K562 (cell line): ENCODE data around the gene SRMS. TPM values are rescaled to one million over a fixed set of nuclear protein-coding genes. Genes with fewer than 3 reads are reported as not detected.

Experiments used
- ATAC-seq: fragments of 200-7000 bp; cut with Tn5 transposase; 3 replicates; pipeline ENCODE4 v1.9.1; 2020; ENCODE audit warnings: moderate library complexity
- BruUV-seq: library from RNA; stranded (reverse); fragments of 400-500 nt; replicated peaks from 2 replicates; lab custom pipeline; 2021; lab: Mats Ljungman, UMichigan
- CTCF ChIA-PET: fragments of 300-600 bp; formaldehyde crosslinking; extraction: SDS; loops from one replicate; lab custom pipeline; 2021; ENCODE audit warnings: low intra/inter-chr PET ratio; lab: Yijun Ruan, JAX
- POLR2A ChIA-PET: fragments of 300-600, 350-650 bp; sonication (Branson Sonifier 250); formaldehyde crosslinking; extraction: SDS; loops from one replicate; lab custom pipeline; 2021; ENCODE audit warnings: antibody characterized with exemption, inconsistent platforms; lab: Yijun Ruan, JAX
- DNase-seq, 4 experiments: peaks; one replicate each; pipeline versions ENCODE4 v3.0.0 to v3.0.0-alpha.2; 2011 to 2018; ENCODE audit warnings: low spot score in 3 of 4, mixed read lengths in 3 of 4; ENCODE audit errors: extremely low read depth in 1 of 4
- FAIRE-seq: peaks from 2 replicates; lab custom pipeline; 2011; peaks lifted over from hg19 to GRCh38; lab: Jason Lieb, UNC
- H2AFZ ChIP-seq: 2 replicates; pipeline ENCODE4 v1.6.0; 2011; ENCODE audit warnings: low read depth, low read length, control low read depth, inconsistent platforms
- H3K27ac ChIP-seq: fragments of 200-600 bp; 3 replicates; pipeline ENCODE4 v1.8.0; 2011; ENCODE audit warnings: low read depth, mild to moderate bottlenecking, control low read depth, inconsistent platforms, low read length, moderate library complexity, mixed read lengths; ENCODE audit errors: extremely low read depth
- H3K27me3 ChIP-seq, 2 experiments: fragments of 300-600 bp in 1 of 2; 2 replicates in 1 of 2; 3 replicates in 1 of 2; pipeline versions ENCODE4 v1.6.0 to v1.8.0; 2011; ENCODE audit warnings: inconsistent platforms in 2 of 2, low read length in 2 of 2, mild to moderate bottlenecking in 1 of 2, mixed read lengths in 1 of 2, moderate library complexity in 1 of 2; ENCODE audit not compliant: control insufficient read depth in 2 of 2, insufficient read depth in 2 of 2
- H3K36me3 ChIP-seq: fragments of 300-600 bp; 3 replicates; pipeline ENCODE4 v1.8.0; 2011; ENCODE audit warnings: mild to moderate bottlenecking, low read length, inconsistent platforms; ENCODE audit not compliant: control insufficient read depth, insufficient read depth
- H3K4me1 ChIP-seq, 2 experiments: fragments of 200-600 bp in 1 of 2; replicated peaks in 1 of 2; 2 replicates in 1 of 2; 3 replicates in 1 of 2; pipeline versions ENCODE4 v1.5.1 to v1.8.0; 2011; ENCODE audit warnings: inconsistent platforms in 2 of 2, low read length in 2 of 2, mild to moderate bottlenecking in 1 of 2, mixed read lengths in 1 of 2, moderate library complexity in 1 of 2; ENCODE audit not compliant: control insufficient read depth in 2 of 2, insufficient read depth in 2 of 2
- H3K4me2 ChIP-seq: 2 replicates; pipeline ENCODE4 v1.6.1; 2011; ENCODE audit warnings: low read length, control low read depth, inconsistent platforms, mixed read lengths; ENCODE audit not compliant: insufficient read depth
- H3K4me3 ChIP-seq: fragments of 200-600 bp; sonication (generic), shearing (Covaris generic); 2 replicates; pipeline ENCODE4 v1.5.1; 2016; ENCODE audit warnings: control low read depth, inconsistent platforms
- H3K79me2 ChIP-seq: fragments of 200-600 bp; 3 replicates; pipeline ENCODE4 v1.8.0; 2011; ENCODE audit warnings: low read length, inconsistent platforms; ENCODE audit not compliant: control insufficient read depth, insufficient read depth
- H3K9ac ChIP-seq, 2 experiments: 2 replicates each; pipeline versions ENCODE4 v1.6.0 to v1.6.1; 2011; ENCODE audit warnings: low read depth in 2 of 2, low read length in 2 of 2, control low read depth in 1 of 2, inconsistent platforms in 1 of 2, mild to moderate bottlenecking in 1 of 2, mixed read lengths in 1 of 2; ENCODE audit not compliant: insufficient read depth in 1 of 2
- H3K9me1 ChIP-seq: one replicate; pipeline ENCODE4 v1.6.0; 2011; ENCODE audit warnings: inconsistent platforms, mild to moderate bottlenecking, low read length, moderate library complexity; ENCODE audit not compliant: control insufficient read depth, insufficient read depth
- H3K9me3 ChIP-seq: replicated peaks from 2 replicates; pipeline ENCODE4 v1.5.1; 2011; ENCODE audit warnings: low read depth, low read length, inconsistent platforms; ENCODE audit not compliant: control insufficient read depth, insufficient read depth
- H4K20me1 ChIP-seq: replicated peaks from 2 replicates; pipeline ENCODE4 v1.6.1; 2011; ENCODE audit warnings: low read length, inconsistent platforms, mixed read lengths; ENCODE audit not compliant: control insufficient read depth, insufficient read depth
- CHD1 ChIP-seq: fragments of 200-600 bp; sonication (generic); IDR thresholded peaks from one replicate; pipeline ENCODE4 v1.6.1; 2012; ENCODE audit warnings: mild to moderate bottlenecking, moderate library complexity, low read length, inconsistent platforms
- CTCFL ChIP-seq: IDR thresholded peaks from 2 replicates; pipeline ENCODE4 v1.6.1; 2011; ENCODE audit warnings: borderline replicate concordance, low read depth, mild to moderate bottlenecking, moderate library complexity, low read length; ENCODE audit not compliant: insufficient read depth, poor library complexity, severe bottlenecking
- FUS ChIP-seq: fragments of 200-400 bp; formaldehyde crosslinking; optimal IDR thresholded peaks from 2 replicates; pipeline ENCODE3; 2017; ENCODE audit warnings: low read depth, low read length
- HDAC8 ChIP-seq: fragments of 450-650 bp; IDR thresholded peaks from 2 replicates; pipeline ENCODE4 v1.6.1; 2016; ENCODE audit warnings: mild to moderate bottlenecking, missing genetic modification characterization, moderate library complexity, missing compliant biosample characterization
- RBM39 ChIP-seq: fragments of 200-400 bp; formaldehyde crosslinking; optimal IDR thresholded peaks from 2 replicates; pipeline ENCODE3; 2018; ENCODE audit warnings: low read depth, low read length
- U2AF2 ChIP-seq: fragments of 200-400 bp; formaldehyde crosslinking; optimal IDR thresholded peaks from 2 replicates; pipeline ENCODE3; 2017; ENCODE audit warnings: low read depth, mild to moderate bottlenecking, low read length
- ZNF12 ChIP-seq: sonication (generic); formaldehyde crosslinking; IDR thresholded peaks from 2 replicates; pipeline ENCODE4 v1.4.0; 2020; ENCODE audit warnings: mild to moderate bottlenecking, missing genetic modification reagents
- ZNF121 ChIP-seq: sonication (generic); formaldehyde crosslinking; conservative IDR thresholded peaks from 2 replicates; pipeline ENCODE4 v1.8.0; 2022; ENCODE audit warnings: missing genetic modification reagents
- ZNF232 ChIP-seq: sonication (generic); formaldehyde crosslinking; IDR thresholded peaks from 2 replicates; pipeline ENCODE4 v1.8.0; 2022; ENCODE audit warnings: mild to moderate bottlenecking, missing genetic modification reagents
- ZNF239 ChIP-seq: fragments of 250-450 bp; sonication (Bioruptor Pico); IDR thresholded peaks from 2 replicates; pipeline ENCODE4 v1.4.0; 2020; ENCODE audit warnings: mild to moderate bottlenecking
- WGBS: fragments of 100-300 bp; shearing (Covaris generic); methylation state at CpG from one replicate; pipeline ENCODE4 v1.1.6; 2016; ENCODE audit warnings: low coverage, mixed read lengths; ENCODE audit not compliant: insufficient coverage; ENCODE audit errors: missing lambda C conversion rate; 5-methylcytosine and 5-hydroxymethylcytosine counted together
- in situ Hi-C: fragments of 300-500 bp; cut with MboI; formaldehyde crosslinking; loops from 4 replicates; pipeline ENCODE4 v1.15.0; 2018; ENCODE audit warnings: inconsistent platforms, mixed read lengths
- intact Hi-C: fragments of 100-400 bp; cut with micrococcal nuclease; formaldehyde crosslinking; loops from 2 replicates; pipeline ENCODE4 v1.14.2; 2022
- polyA plus RNA-seq, 8 experiments: library from polyadenylated mRNA; depleted of rRNA in 4 of 8; stranded (reverse) in 5 of 8; unstranded in 3 of 8; fragments of >200 nt; fragmentation: Nextera tagmentation in 2 of 8; fragmentation: Illumina TruSeq in 1 of 8; extraction: Ambion mirVana in 2 of 8; extraction: Trizol in 1 of 8; gene quantifications; 2 replicates each; pipeline versions ENCODE4 v1.2.1 to v1.2.3, GENCODE V29; 2011 to 2014; ENCODE audit warnings: inconsistent platforms in 1 of 8, missing spikeins in 1 of 8
- total RNA-seq, 7 experiments: library from RNA; depleted of rRNA in 6 of 7; stranded (reverse); fragments of >200 nt in 6 of 7; fragmentation: Illumina TruSeq in 2 of 7; extraction: Trizol in 2 of 7; gene quantifications; 2 replicates each; pipeline versions ENCODE4 v1.2.1 to v1.2.3, GENCODE V29; 2011 to 2021; ENCODE audit warnings: low replicate concordance in 1 of 7
- TF ChIP-seq, protein P1 (sequence below), 2 experiments: fragments of 450-650 bp; IDR thresholded peaks; 2 replicates each; pipeline ENCODE4 v1.6.1; 2018; ENCODE audit warnings: mild to moderate bottlenecking in 2 of 2, low read depth in 1 of 2; ENCODE audit not compliant: partially characterized antibody in 2 of 2
- TF ChIP-seq, protein P2 (sequence below): fragments of 450-650 bp; IDR thresholded peaks from 2 replicates; pipeline ENCODE4 v1.6.1; 2016; ENCODE audit warnings: low read depth, mild to moderate bottlenecking, moderate library complexity

The SRMS gene
- total and polyA plus RNA-seq, 9 of the 15 experiments (the other 6 are each of a cell fraction or from before 2014, with no cell fraction given), result 0.07 TPM; not detected in 8

DNA sequence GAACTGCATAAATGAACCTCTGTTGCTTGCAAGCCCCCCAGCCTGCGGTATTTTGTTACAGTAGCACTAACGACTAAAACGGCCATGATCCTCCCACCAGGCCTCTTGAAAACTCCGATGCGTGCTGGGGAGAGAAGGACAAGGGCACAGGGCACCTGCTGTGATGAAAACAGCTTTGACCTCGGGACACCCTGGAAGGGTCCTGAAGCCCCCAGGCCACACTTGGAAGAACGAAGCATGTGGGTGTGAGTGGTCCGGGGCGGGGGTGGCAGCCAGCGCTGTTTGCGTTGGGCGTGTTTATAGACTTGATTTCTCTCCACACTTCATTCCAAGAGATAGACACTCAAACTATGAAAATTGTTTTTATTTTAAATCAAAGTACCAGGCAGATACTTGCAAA, 39.7 kb upstream of the SRMS start:
- ChIA-PET POLR2A (interaction anchor here (1.2 kb wide), 1 partner anchor 16 kb away, joined by 5 read pairs; no protein-coding TSS in a partner anchor), CTCF (no interaction called here)
- Histone ChIP-seq H3K27ac (no peak overlapping the region), H3K4me1 (peaks cover 0 to 28% of the 10 kb centered on the region in 2 experiments; a peak in 3 of 5 replicates), H3K9me3 (no peaks in the 10 kb centered on the region), H2AFZ (no peak overlapping the region), H3K4me2 (no peak overlapping the region), H3K4me3 (no peak overlapping the region), H3K9me1 (no peaks in the 10 kb centered on the region), H4K20me1 (no peaks in the 10 kb centered on the region), H3K79me2 (no peaks in the 10 kb centered on the region), H3K36me3 (peaks cover 27% of the 10 kb centered on the region; the same call in 1 of the 3 replicates), H3K27me3 (peaks cover 0 to 14% of the 10 kb centered on the region in 2 experiments; a peak in 2 of 5 replicates), H3K9ac (no peak overlapping the region)
- DNase-seq (no peak), ATAC-seq (no peak), FAIRE-seq (no peak)
- BruUV-seq, result no TSS peak
- intact Hi-C loops (no loop called here), in situ Hi-C loops (no loop called here)
- 77% methylated on average over 12 of the region's 12 CpGs for WGBS
- TF ChIP-seq, protein P1, sequence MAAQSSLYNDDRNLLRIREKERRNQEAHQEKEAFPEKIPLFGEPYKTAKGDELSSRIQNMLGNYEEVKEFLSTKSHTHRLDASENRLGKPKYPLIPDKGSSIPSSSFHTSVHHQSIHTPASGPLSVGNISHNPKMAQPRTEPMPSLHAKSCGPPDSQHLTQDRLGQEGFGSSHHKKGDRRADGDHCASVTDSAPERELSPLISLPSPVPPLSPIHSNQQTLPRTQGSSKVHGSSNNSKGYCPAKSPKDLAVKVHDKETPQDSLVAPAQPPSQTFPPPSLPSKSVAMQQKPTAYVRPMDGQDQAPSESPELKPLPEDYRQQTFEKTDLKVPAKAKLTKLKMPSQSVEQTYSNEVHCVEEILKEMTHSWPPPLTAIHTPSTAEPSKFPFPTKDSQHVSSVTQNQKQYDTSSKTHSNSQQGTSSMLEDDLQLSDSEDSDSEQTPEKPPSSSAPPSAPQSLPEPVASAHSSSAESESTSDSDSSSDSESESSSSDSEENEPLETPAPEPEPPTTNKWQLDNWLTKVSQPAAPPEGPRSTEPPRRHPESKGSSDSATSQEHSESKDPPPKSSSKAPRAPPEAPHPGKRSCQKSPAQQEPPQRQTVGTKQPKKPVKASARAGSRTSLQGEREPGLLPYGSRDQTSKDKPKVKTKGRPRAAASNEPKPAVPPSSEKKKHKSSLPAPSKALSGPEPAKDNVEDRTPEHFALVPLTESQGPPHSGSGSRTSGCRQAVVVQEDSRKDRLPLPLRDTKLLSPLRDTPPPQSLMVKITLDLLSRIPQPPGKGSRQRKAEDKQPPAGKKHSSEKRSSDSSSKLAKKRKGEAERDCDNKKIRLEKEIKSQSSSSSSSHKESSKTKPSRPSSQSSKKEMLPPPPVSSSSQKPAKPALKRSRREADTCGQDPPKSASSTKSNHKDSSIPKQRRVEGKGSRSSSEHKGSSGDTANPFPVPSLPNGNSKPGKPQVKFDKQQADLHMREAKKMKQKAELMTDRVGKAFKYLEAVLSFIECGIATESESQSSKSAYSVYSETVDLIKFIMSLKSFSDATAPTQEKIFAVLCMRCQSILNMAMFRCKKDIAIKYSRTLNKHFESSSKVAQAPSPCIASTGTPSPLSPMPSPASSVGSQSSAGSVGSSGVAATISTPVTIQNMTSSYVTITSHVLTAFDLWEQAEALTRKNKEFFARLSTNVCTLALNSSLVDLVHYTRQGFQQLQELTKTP (IDR thresholded peaks at IDR 0.05; ENCODE audit: low read depth in 1 of 2, partially characterized antibody in 2 of 2), result no peak
- TF ChIP-seq CHD1, result no peak
- no peak for TF ChIP-seq ZNF12 (CRISPR knock-in tag)
- TF ChIP-seq ZNF239 (CRISPR knock-in tag), result no peak
- TF ChIP-seq FUS, result no peak
- no peak for TF ChIP-seq CTCFL
- TF ChIP-seq ZNF121, result no peak
- TF ChIP-seq U2AF2, result no peak
- TF ChIP-seq, protein P2, sequence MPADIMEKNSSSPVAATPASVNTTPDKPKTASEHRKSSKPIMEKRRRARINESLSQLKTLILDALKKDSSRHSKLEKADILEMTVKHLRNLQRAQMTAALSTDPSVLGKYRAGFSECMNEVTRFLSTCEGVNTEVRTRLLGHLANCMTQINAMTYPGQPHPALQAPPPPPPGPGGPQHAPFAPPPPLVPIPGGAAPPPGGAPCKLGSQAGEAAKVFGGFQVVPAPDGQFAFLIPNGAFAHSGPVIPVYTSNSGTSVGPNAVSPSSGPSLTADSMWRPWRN, result no peak
- no peak for TF ChIP-seq HDAC8 (tag)
- TF ChIP-seq RBM39, result no peak
- no peak for TF ChIP-seq ZNF232 (CRISPR knock-in tag)
